Esophagus muscularis mucosa (tissue), 3 donors: ENCODE measurements around the gene GABRA5.

Experiments
- CTCF ChIP-seq, 3 experiments: fragments of 200-600 bp in 2 of 3; fragments of 450-650 bp in 1 of 3; sonication (generic) in 2 of 3; IDR thresholded peaks; one replicate each; pipeline ENCODE4 v1.5.1; 2017 to 2019; ENCODE audit warnings: antibody characterized with exemption in 3 of 3, mild to moderate bottlenecking in 2 of 3, moderate library complexity in 1 of 3
- POLR2AphosphoS5 ChIP-seq, 2 donors: sonication (generic); formaldehyde crosslinking; IDR thresholded peaks; one replicate each; pipeline ENCODE4 v1.6.1; 2017; ENCODE audit warnings: antibody characterized with exemption in 2 of 2

- TF ChIP-seq CTCF (IDR thresholded peaks at IDR 0.05): peak; percentile 40 to 56 (median 42)
- TF ChIP-seq POLR2AphosphoS5 (IDR thresholded peaks at IDR 0.05): no peak
Measured at GRCh38 chr15:26838742-26839460, 28.0 kb upstream of the GABRA5 start.
